Measurements from ENCODE around the gene TMEM203.

The TMEM203 gene

GRCh38 chr9:137167747-137168572 is 37.5 kb downstream of the TMEM203 start:
- H3K4me3 ChIP-seq (ENCODE audit: control insufficient read depth, low read depth, low read length) = no peak overlapping the region
- no peak for DNase-seq (ENCODE audit: low read depth)
- TF ChIP-seq, protein P1, sequence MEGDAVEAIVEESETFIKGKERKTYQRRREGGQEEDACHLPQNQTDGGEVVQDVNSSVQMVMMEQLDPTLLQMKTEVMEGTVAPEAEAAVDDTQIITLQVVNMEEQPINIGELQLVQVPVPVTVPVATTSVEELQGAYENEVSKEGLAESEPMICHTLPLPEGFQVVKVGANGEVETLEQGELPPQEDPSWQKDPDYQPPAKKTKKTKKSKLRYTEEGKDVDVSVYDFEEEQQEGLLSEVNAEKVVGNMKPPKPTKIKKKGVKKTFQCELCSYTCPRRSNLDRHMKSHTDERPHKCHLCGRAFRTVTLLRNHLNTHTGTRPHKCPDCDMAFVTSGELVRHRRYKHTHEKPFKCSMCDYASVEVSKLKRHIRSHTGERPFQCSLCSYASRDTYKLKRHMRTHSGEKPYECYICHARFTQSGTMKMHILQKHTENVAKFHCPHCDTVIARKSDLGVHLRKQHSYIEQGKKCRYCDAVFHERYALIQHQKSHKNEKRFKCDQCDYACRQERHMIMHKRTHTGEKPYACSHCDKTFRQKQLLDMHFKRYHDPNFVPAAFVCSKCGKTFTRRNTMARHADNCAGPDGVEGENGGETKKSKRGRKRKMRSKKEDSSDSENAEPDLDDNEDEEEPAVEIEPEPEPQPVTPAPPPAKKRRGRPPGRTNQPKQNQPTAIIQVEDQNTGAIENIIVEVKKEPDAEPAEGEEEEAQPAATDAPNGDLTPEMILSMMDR (conservative IDR thresholded peaks at IDR 0.05; ENCODE audit: control insufficient read depth, insufficient read depth, low read depth, low read length) = no peak

GRCh38 chr9:137167277-137167746 is 38.1 kb downstream of the TMEM203 start:
- TF ChIP-seq, protein P1 (conservative IDR thresholded peaks at IDR 0.05; ENCODE audit: control insufficient read depth, insufficient read depth, low read depth, low read length) = no peak
- DNase-seq (ENCODE audit: low read depth) = no peak

GRCh38 chr9:137166380-137167229 is 38.8 kb downstream of the TMEM203 start:
- TF ChIP-seq, protein P1 (conservative IDR thresholded peaks at IDR 0.05; ENCODE audit: control insufficient read depth, insufficient read depth, low read depth, low read length) = no peak
- no peak overlapping the region for H3K4me3 ChIP-seq (ENCODE audit: control insufficient read depth, low read depth, low read length)
- DNase-seq (ENCODE audit: low read depth) = no peak

More at GRCh38 chr9:137167277-137167746, 38.1 kb downstream of the TMEM203 start:
- no peak overlapping the region for H3K4me3 ChIP-seq (ENCODE audit: control insufficient read depth, low read depth, low read length)

GRCh38 chr9:137165250-137165836 is 40.1 kb downstream of the TMEM203 start:
- DNase-seq (ENCODE audit: low read depth) = no peak
- H3K4me3 ChIP-seq (ENCODE audit: control insufficient read depth, low read depth, low read length) = no peak overlapping the region
- TF ChIP-seq, protein P1 (conservative IDR thresholded peaks at IDR 0.05; ENCODE audit: control insufficient read depth, insufficient read depth, low read depth, low read length) = no peak

DNA sequence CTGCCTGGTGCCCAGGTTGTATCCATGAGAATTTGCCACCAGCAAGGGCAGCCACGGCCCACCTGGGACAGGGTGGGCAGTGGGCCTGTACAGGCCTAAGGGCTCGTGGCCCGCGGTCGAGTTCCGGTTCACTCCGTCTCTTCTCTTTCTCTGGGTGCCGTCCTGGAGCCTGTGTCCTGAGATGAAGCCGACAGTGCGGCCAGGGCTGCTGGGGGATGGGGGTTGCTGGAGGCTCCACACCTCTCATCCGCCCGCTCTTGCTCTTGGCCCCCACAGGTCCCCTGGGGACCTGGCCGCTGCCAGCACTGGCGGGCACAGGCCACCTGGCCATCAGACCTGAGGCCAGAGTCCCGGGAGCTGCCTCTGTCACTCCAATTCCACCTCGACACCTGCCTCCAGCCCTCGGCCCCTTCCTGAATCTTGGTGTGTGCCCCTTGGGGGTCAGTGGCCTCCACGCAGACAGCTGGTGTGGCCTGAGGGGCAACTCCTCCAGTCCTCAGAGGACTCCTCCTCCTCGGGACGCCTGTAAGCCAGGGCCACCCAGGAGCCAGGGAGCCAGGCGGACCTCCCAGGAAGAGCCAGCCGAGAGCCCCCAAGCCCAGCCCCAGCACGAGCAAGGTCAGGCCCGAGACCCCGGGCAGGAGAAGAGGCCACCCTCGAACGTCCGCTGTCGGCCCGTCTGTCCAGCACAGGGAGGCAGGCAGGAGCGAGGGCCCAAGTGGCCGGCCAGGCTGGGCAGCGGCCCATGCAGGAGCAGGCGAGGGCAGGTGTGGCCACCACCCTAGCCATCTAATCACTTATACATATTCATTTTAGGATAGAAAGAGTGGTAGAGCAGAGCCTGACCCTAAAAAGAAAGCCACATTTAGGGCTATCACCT is 40.8 kb downstream of the TMEM203 start:
- TF ChIP-seq, protein P1 (conservative IDR thresholded peaks at IDR 0.05; ENCODE audit: control insufficient read depth, insufficient read depth, low read depth, low read length) = no peak
- DNase-seq (ENCODE audit: low read depth) = no peak
- no peak overlapping the region for H3K4me3 ChIP-seq (ENCODE audit: control insufficient read depth, low read depth, low read length)

Data from fibroblast of mammary gland (primary cell).